K562 (cell line): ENCODE data around the gene TUT1. TPM values are rescaled to one million over a fixed set of nuclear protein-coding genes. Genes with fewer than 3 reads are reported as not detected.

Experiments
- ASH1L ChIP-seq: fragments of 450-650 bp; IDR thresholded peaks from 2 replicates; pipeline ENCODE4 v1.6.1; 2018; ENCODE audit warnings: borderline replicate concordance, mild to moderate bottlenecking, low read depth; ENCODE audit not compliant: partially characterized antibody
- ELK1 ChIP-seq: sonication (generic); formaldehyde crosslinking; IDR thresholded peaks from 2 replicates; pipeline ENCODE4 v1.8.1; 2022; ENCODE audit warnings: missing genetic modification reagents
- EP300 ChIP-seq: IDR thresholded peaks from 2 replicates; pipeline ENCODE4 v1.6.1; 2012; ENCODE audit warnings: low read length, improper control_type of control experiment
- GABPA ChIP-seq: fragments of 200-800 bp; sonication (Bioruptor generic); conservative IDR thresholded peaks from 2 replicates; pipeline ENCODE4 v1.6.1; 2016; ENCODE audit warnings: low read depth, missing genetic modification characterization, missing compliant biosample characterization
- HDGF ChIP-seq: fragments of 450-650 bp; IDR thresholded peaks from 2 replicates; pipeline ENCODE4 v1.6.1; 2016
- KHSRP ChIP-seq: fragments of 450-650 bp; IDR thresholded peaks from 2 replicates; pipeline ENCODE4 v1.6.1; 2017
- KLF10 ChIP-seq: fragments of 250-450 bp; sonication (Bioruptor Pico); IDR thresholded peaks from 2 replicates; pipeline ENCODE4 v1.6.1; 2021; ENCODE audit warnings: matching md5 sums
- LARP7 ChIP-seq: fragments of 450-650 bp; IDR thresholded peaks from 2 replicates; pipeline ENCODE4 v1.6.1; 2016
- MCM7 ChIP-seq, 2 experiments: fragments of 450-650 bp; IDR thresholded peaks; 2 replicates each; pipeline ENCODE4 v1.6.1; 2016 to 2018
- MEF2A ChIP-seq: IDR thresholded peaks from 2 replicates; pipeline ENCODE4 v1.6.1; 2011; ENCODE audit warnings: low read depth, mild to moderate bottlenecking, low read length, moderate library complexity; ENCODE audit not compliant: control insufficient read depth
- MNT ChIP-seq, 2 experiments: fragments of 450-650 bp; conservative IDR thresholded peaks; 2 replicates each; pipeline ENCODE4 v1.6.1; 2017; ENCODE audit warnings: mild to moderate bottlenecking in 2 of 2, moderate library complexity in 2 of 2
- PHF8 ChIP-seq: fragments of 200-600 bp; sonication (generic); IDR thresholded peaks from 2 replicates; pipeline ENCODE4 v1.6.1; 2012; ENCODE audit warnings: mixed run types, mild to moderate bottlenecking, inconsistent platforms, low read length, moderate library complexity, borderline replicate concordance
- POLR2A ChIP-seq: fragments of 450-650 bp; conservative IDR thresholded peaks from 2 replicates; pipeline ENCODE4 v1.6.1; 2016
- POLR2H ChIP-seq: IDR thresholded peaks from 2 replicates; pipeline ENCODE4 v1.6.1; 2016; ENCODE audit warnings: missing genetic modification characterization, low read depth, mild to moderate bottlenecking, control low read depth, missing compliant biosample characterization, moderate library complexity
- RNF219 ChIP-seq: fragments of 250-450 bp; sonication (Bioruptor Pico); IDR thresholded peaks from 2 replicates; pipeline ENCODE4 v1.5.0; 2022; ENCODE audit warnings: mild to moderate bottlenecking
- SREBF1 ChIP-seq: fragments of 150-350 bp; IDR thresholded peaks from 2 replicates; pipeline ENCODE4 v1.6.1; 2014; ENCODE audit warnings: antibody characterized with exemption, low read depth, low read length, borderline replicate concordance
- ZBTB34 ChIP-seq: fragments of 250-450 bp; sonication (Bioruptor Pico); IDR thresholded peaks from 2 replicates; pipeline ENCODE4 v1.8.0; 2021; ENCODE audit warnings: mild to moderate bottlenecking, moderate library complexity
- ZNF175 ChIP-seq: fragments of 200-800 bp; sonication (Bioruptor generic); IDR thresholded peaks from 2 replicates; pipeline ENCODE4 v1.6.1; 2016; ENCODE audit warnings: low read depth, mild to moderate bottlenecking, missing genetic modification characterization, missing compliant biosample characterization
- ZNF512 ChIP-seq: IDR thresholded peaks from 2 replicates; pipeline ENCODE4 v1.6.1; 2016; ENCODE audit warnings: missing genetic modification characterization, missing compliant biosample characterization
- ZNF57 ChIP-seq: fragments of 450-650 bp; formaldehyde crosslinking; IDR thresholded peaks from 2 replicates; pipeline ENCODE4 v1.4.0; 2020; ENCODE audit warnings: mild to moderate bottlenecking, moderate library complexity
- ZSCAN29 ChIP-seq: fragments of 450-650 bp; IDR thresholded peaks from 2 replicates; pipeline ENCODE4 v1.6.1; 2017
- polyA plus RNA-seq, 8 experiments: library from polyadenylated mRNA; depleted of rRNA in 4 of 8; stranded (reverse) in 5 of 8; unstranded in 3 of 8; fragments of >200 nt; fragmentation: Nextera tagmentation in 2 of 8; fragmentation: Illumina TruSeq in 1 of 8; extraction: Ambion mirVana in 2 of 8; extraction: Trizol in 1 of 8; gene quantifications; 2 replicates each; pipeline versions ENCODE4 v1.2.1 to v1.2.3, GENCODE V29; 2011 to 2014; ENCODE audit warnings: inconsistent platforms in 1 of 8, missing spikeins in 1 of 8
- total RNA-seq, 7 experiments: library from RNA; depleted of rRNA in 6 of 7; stranded (reverse); fragments of >200 nt in 6 of 7; fragmentation: Illumina TruSeq in 2 of 7; extraction: Trizol in 2 of 7; gene quantifications; 2 replicates each; pipeline versions ENCODE4 v1.2.1 to v1.2.3, GENCODE V29; 2011 to 2021; ENCODE audit warnings: low replicate concordance in 1 of 7

The TUT1 gene
- total and polyA plus RNA-seq, 9 of the 15 experiments (the other 6 are each of a cell fraction or from before 2014, with no cell fraction given) = 0.66 to 44.3 (median 15.7) TPM

- TF ChIP-seq MEF2A = no peak
- no peak for TF ChIP-seq ZNF57
- TF ChIP-seq ASH1L = no peak
- TF ChIP-seq SREBF1 = no peak
- TF ChIP-seq KLF10 (CRISPR knock-in tag) = no peak
- no peak for TF ChIP-seq ZBTB34
- TF ChIP-seq GABPA (tag) = no peak
- no peak for TF ChIP-seq MCM7 (IDR thresholded peaks at IDR 0.05)
- TF ChIP-seq MNT (conservative IDR thresholded peaks at IDR 0.05) = peak in 1 of 2 experiments; percentile 61; a peak in 3 of 4 replicates
- TF ChIP-seq ZNF175 = no peak
- no peak for TF ChIP-seq EP300
- 0 out of 2 replicates have a peak, but pooled peaks have one; percentile 31 for TF ChIP-seq POLR2A
- no peak for TF ChIP-seq ZNF512
- no peak for TF ChIP-seq ZSCAN29
- TF ChIP-seq LARP7 = no peak
- TF ChIP-seq ELK1 (CRISPR knock-in tag) = no peak
- TF ChIP-seq KHSRP = no peak
- TF ChIP-seq HDGF = peak; percentile 57; the same call in 1 of the 2 replicates
- TF ChIP-seq PHF8 = no peak
- no peak for TF ChIP-seq POLR2H (tag)
- no peak for TF ChIP-seq RNF219
Measured at GRCh38 chr11:62602141-62603071, 11.1 kb upstream of the TUT1 start (continued).
